Measurements from ENCODE around the gene DLG2. TPM values are rescaled to one million over a fixed set of nuclear protein-coding genes. Genes with fewer than 3 reads are reported as not detected.

The DLG2 gene
- total and polyA plus RNA-seq, 2 donors (not counting 3 experiments of a cell fraction or from before 2014, with no cell fraction given) = 0.15 to 1.1 TPM

DNA sequence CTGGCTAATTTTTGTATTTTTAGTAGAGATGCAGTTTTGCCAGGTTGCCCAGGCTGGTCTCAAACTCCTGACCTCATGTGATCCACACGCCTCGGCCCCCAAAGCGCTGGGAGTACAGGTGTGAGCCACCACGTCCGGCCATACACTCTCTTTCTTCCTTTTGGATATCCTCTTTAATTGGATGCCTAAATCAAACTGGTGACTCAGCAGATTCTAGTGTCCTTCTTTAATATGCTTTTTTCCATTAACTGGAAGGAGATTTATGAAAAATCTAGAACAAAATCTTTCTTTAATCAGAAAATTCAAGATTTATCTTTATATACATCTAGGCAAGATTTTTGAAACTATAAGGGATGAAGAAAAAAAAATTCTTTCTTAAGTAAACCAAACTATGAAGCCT lies 1371.7 kb downstream of the DLG2 start:
- Histone ChIP-seq H3K9ac (replicated peaks; ENCODE audit: extremely low read depth, insufficient read depth, low read length) (no peak overlapping the region), H3K27me3 (ENCODE audit: control insufficient read depth in 2 of 2, insufficient read depth in 2 of 2, low read length in 2 of 2) (no peaks in the 10 kb centered on the region), H3K9me1 (replicated peaks; ENCODE audit: control insufficient read depth, extremely low read depth, insufficient read depth, low read length) (no peaks in the 10 kb centered on the region), H3K4me3 (replicated peaks in 1 of 3; ENCODE audit: insufficient read depth in 1 of 3, low read depth in 1 of 3, low read length in 3 of 3) (no peak overlapping the region), H2AFZ (ENCODE audit: low read depth, low read length) (no peak overlapping the region), H3K79me2 (ENCODE audit: control insufficient read depth, insufficient read depth, low read length) (no peaks in the 10 kb centered on the region), H3K4me2 (ENCODE audit: insufficient read depth, low read length) (no peak overlapping the region), H3K9me3 (replicated peaks; ENCODE audit: control insufficient read depth, insufficient read depth, low read length) (peaks cover 8% of the 10 kb centered on the region), H3K27ac (ENCODE audit: insufficient read depth, low read depth, low read length) (no peak overlapping the region), H3K4me1 (ENCODE audit: control insufficient read depth, extremely low read depth, insufficient read depth, low read length) (no peaks in the 10 kb centered on the region), H4K20me1 (replicated peaks; ENCODE audit: control insufficient read depth, extremely low read depth, insufficient read depth, low read length) (no peaks in the 10 kb centered on the region), H3K36me3 (ENCODE audit: control insufficient read depth in 2 of 2, extremely low read depth in 1 of 2, insufficient read depth in 2 of 2, low read length in 2 of 2) (no peaks in the 10 kb centered on the region)
- DNase-seq (ENCODE audit: low read depth, low spot score) (no peak), FAIRE-seq (no peak)
- no peak for TF ChIP-seq POLR2AphosphoS5 (IDR thresholded peaks at IDR 0.05; ENCODE audit: insufficient read depth, low read depth, low read length)
- no peak for TF ChIP-seq EZH2 (IDR thresholded peaks at IDR 0.05; ENCODE audit: borderline replicate concordance, low read depth, low read length, severe bottlenecking)
- TF ChIP-seq, protein P1, sequence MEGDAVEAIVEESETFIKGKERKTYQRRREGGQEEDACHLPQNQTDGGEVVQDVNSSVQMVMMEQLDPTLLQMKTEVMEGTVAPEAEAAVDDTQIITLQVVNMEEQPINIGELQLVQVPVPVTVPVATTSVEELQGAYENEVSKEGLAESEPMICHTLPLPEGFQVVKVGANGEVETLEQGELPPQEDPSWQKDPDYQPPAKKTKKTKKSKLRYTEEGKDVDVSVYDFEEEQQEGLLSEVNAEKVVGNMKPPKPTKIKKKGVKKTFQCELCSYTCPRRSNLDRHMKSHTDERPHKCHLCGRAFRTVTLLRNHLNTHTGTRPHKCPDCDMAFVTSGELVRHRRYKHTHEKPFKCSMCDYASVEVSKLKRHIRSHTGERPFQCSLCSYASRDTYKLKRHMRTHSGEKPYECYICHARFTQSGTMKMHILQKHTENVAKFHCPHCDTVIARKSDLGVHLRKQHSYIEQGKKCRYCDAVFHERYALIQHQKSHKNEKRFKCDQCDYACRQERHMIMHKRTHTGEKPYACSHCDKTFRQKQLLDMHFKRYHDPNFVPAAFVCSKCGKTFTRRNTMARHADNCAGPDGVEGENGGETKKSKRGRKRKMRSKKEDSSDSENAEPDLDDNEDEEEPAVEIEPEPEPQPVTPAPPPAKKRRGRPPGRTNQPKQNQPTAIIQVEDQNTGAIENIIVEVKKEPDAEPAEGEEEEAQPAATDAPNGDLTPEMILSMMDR (IDR thresholded peaks at IDR 0.05; ENCODE audit: extremely low read depth in 1 of 2, insufficient read depth in 1 of 2, low read depth in 1 of 2, low read length in 2 of 2) = no peak
- no peak for TF ChIP-seq JUN (IDR thresholded peaks at IDR 0.05; ENCODE audit: borderline replicate concordance, insufficient read depth, insufficient read length, low read depth)
- TF ChIP-seq, protein P2, sequence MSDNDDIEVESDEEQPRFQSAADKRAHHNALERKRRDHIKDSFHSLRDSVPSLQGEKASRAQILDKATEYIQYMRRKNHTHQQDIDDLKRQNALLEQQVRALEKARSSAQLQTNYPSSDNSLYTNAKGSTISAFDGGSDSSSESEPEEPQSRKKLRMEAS (IDR thresholded peaks at IDR 0.05; ENCODE audit: insufficient read depth, insufficient read length) = no peak
- TF ChIP-seq FOS (IDR thresholded peaks at IDR 0.05; ENCODE audit: borderline replicate concordance, insufficient read depth, low read length) = no peak
- TF ChIP-seq POLR2A (IDR thresholded peaks at IDR 0.05; ENCODE audit: low read depth, low read length) = no peak
- no peak for TF ChIP-seq MYC (IDR thresholded peaks at IDR 0.05; ENCODE audit: low read depth, low read length)
- no peak for TF ChIP-seq GATA2 (IDR thresholded peaks at IDR 0.05; ENCODE audit: insufficient read depth, insufficient read length, low read depth, low read length)
- ChIA-PET CTCF (no interaction called here), POLR2A (no interaction called here)
- dilution Hi-C loops (cut with MboI; ENCODE audit: extremely low pct_ligation_motif_present, low sequenced_read_pairs) = no loop called here
- intact Hi-C loops (cut with micrococcal nuclease) = no loop called here
- no TSS peak for BruUV-seq (replicated peaks)
